ENCODE results near the gene SP9. TPM values are rescaled to one million over a fixed set of nuclear protein-coding genes. Genes with fewer than 3 reads are reported as not detected.

SP9 gene
- total RNA-seq, 1 experiment from 2014 or later: not detected

GRCh38 chr2:174300114-174300513 lies 34.6 kb upstream of the SP9 start:
- no TSS peak for BruUV-seq (replicated peaks)
- intact Hi-C loops (cut with micrococcal nuclease; ENCODE audit: unreplicated experiment): no loop called here
- H3K27me3 ChIP-seq (ENCODE audit: insufficient read depth, low read depth): no peaks in the 10 kb centered on the region
- no peaks in the 10 kb centered on the region for H4K20me1 ChIP-seq (ENCODE audit: insufficient read depth)
- TF ChIP-seq CTCF (conservative IDR thresholded peaks at IDR 0.05) (no peak), EZH2 (IDR thresholded peaks at IDR 0.05; ENCODE audit: low read depth) (no peak)
- H3K79me2 ChIP-seq (ENCODE audit: low read depth): no peaks in the 10 kb centered on the region
- ChIA-PET CTCF (no interaction called here), POLR2A (ENCODE audit: unreplicated experiment) (interaction anchor here (0.7 kb wide), 1 partner anchor 18 kb away, joined by 3 read pairs; no protein-coding TSS in a partner anchor)
- no peaks in the 10 kb centered on the region for H3K36me3 ChIP-seq (ENCODE audit: low read depth)
- H2AFZ ChIP-seq: no peak overlapping the region
- no peak overlapping the region for H3K4me2 ChIP-seq
- no peaks in the 10 kb centered on the region for H3K9me2 ChIP-seq (ENCODE audit: insufficient read depth)
- no peaks in the 10 kb centered on the region for H3F3A ChIP-seq (ENCODE audit: insufficient read depth, low read depth)
- DNase-seq: no peak
- H3K27ac ChIP-seq: no peak overlapping the region
- no peaks in the 10 kb centered on the region for H3K9me3 ChIP-seq (ENCODE audit: insufficient read depth, low read depth)
- H3K4me3 ChIP-seq: no peak overlapping the region
- peaks cover 6% of the 10 kb centered on the region; the same call in 1 of the 2 replicates for H3K4me1 ChIP-seq (replicated peaks; ENCODE audit: insufficient read depth)

GRCh38 chr2:174312581-174313234 lies 22.0 kb upstream of the SP9 start:
- no peak for DNase-seq
- H3K9me2 ChIP-seq (ENCODE audit: insufficient read depth): no peaks in the 10 kb centered on the region
- no peaks in the 10 kb centered on the region for H3K79me2 ChIP-seq (ENCODE audit: low read depth)
- no peak overlapping the region for H2AFZ ChIP-seq
- POLR2A ChIA-PET (ENCODE audit: unreplicated experiment): no interaction called here
- no peak overlapping the region for H3K4me2 ChIP-seq
- CTCF ChIA-PET: no interaction called here
- TF ChIP-seq CTCF (conservative IDR thresholded peaks at IDR 0.05) (no peak), EZH2 (IDR thresholded peaks at IDR 0.05; ENCODE audit: low read depth) (no peak)
- H3F3A ChIP-seq (ENCODE audit: insufficient read depth, low read depth): no peaks in the 10 kb centered on the region
- no peaks in the 10 kb centered on the region for H3K4me1 ChIP-seq (replicated peaks; ENCODE audit: insufficient read depth)
- H3K9me3 ChIP-seq (ENCODE audit: insufficient read depth, low read depth): no peaks in the 10 kb centered on the region
- no peaks in the 10 kb centered on the region for H4K20me1 ChIP-seq (ENCODE audit: insufficient read depth)
- H3K27me3 ChIP-seq (ENCODE audit: insufficient read depth, low read depth): no peaks in the 10 kb centered on the region
- H3K36me3 ChIP-seq (ENCODE audit: low read depth): no peaks in the 10 kb centered on the region
- H3K27ac ChIP-seq: no peak overlapping the region
- intact Hi-C loops (cut with micrococcal nuclease; ENCODE audit: unreplicated experiment): no loop called here
- BruUV-seq (replicated peaks): no TSS peak
- no peak overlapping the region for H3K4me3 ChIP-seq

GRCh38 chr2:174322149-174322548 lies 12.6 kb upstream of the SP9 start:
- Histone ChIP-seq H3F3A (ENCODE audit: insufficient read depth, low read depth) (no peaks in the 10 kb centered on the region), H3K9me2 (ENCODE audit: insufficient read depth) (no peaks in the 10 kb centered on the region), H2AFZ (no peak overlapping the region), H3K4me3 (no peak overlapping the region), H3K9me3 (ENCODE audit: insufficient read depth, low read depth) (no peaks in the 10 kb centered on the region; the same call in 1 of the 2 replicates), H3K4me2 (no peak overlapping the region), H3K36me3 (ENCODE audit: low read depth) (no peaks in the 10 kb centered on the region), H4K20me1 (ENCODE audit: insufficient read depth) (no peaks in the 10 kb centered on the region), H3K4me1 (replicated peaks; ENCODE audit: insufficient read depth) (no peaks in the 10 kb centered on the region), H3K27me3 (ENCODE audit: insufficient read depth, low read depth) (0 out of 2 replicates have a peak, but pooled peaks cover 6% of the 10 kb centered on the region), H3K79me2 (ENCODE audit: low read depth) (no peaks in the 10 kb centered on the region), H3K27ac (no peak overlapping the region)
- no peak for DNase-seq
- ChIA-PET POLR2A (ENCODE audit: unreplicated experiment) (no interaction called here), CTCF (no interaction called here)
- TF ChIP-seq CTCF (conservative IDR thresholded peaks at IDR 0.05): no peak
- intact Hi-C loops (cut with micrococcal nuclease; ENCODE audit: unreplicated experiment): no loop called here
- BruUV-seq (replicated peaks): no TSS peak

Measured in PC-9 (cell line).